ENCODE results near the gene ZNFX1. TPM values are rescaled to one million over a fixed set of nuclear protein-coding genes. Genes with fewer than 3 reads are reported as not detected.
"Not testable (repeated sequence)": the region's sequence is repeated elsewhere in the genome, so short reads cannot be mapped to it uniquely, and the experiment has no call there.

Gene ZNFX1
- total RNA-seq, 2 donors from 2014 or later: 28.5 to 29.8 TPM

GRCh38 chr20:49297605-49298530 is 20.0 kb upstream of the ZNFX1 start:
- DNase-seq (no peak), ATAC-seq (peak; percentile 22)
- intact Hi-C loops (cut with DNase I, micrococcal nuclease): no loop called here

- ATAC-seq; intact Hi-C loops (cut with DNase I, micrococcal nuclease); DNase-seq: not testable (repeated sequence)
Measured at GRCh38 chr20:49294002-49294654, 16.3 kb upstream of the ZNFX1 start.

GRCh38 chr20:49293122-49293521 is 15.3 kb upstream of the ZNFX1 start:
- DNase-seq (no peak), ATAC-seq (no peak)
- intact Hi-C loops (cut with DNase I, micrococcal nuclease): no loop called here

- no peak for DNase-seq
Measured at GRCh38 chr20:49292010-49292409, 14.2 kb upstream of the ZNFX1 start.

GRCh38 chr20:49291200-49291599 is 13.3 kb upstream of the ZNFX1 start:
- no peak for DNase-seq
- no peak for ATAC-seq
- intact Hi-C loops (cut with DNase I, micrococcal nuclease): no loop called here

More at GRCh38 chr20:49292010-49292409, 14.2 kb upstream of the ZNFX1 start:
- intact Hi-C loops (cut with DNase I, micrococcal nuclease): no loop called here
- ATAC-seq: no peak

GRCh38 chr20:49290608-49291191 is 12.8 kb upstream of the ZNFX1 start:
- intact Hi-C loops (cut with DNase I, micrococcal nuclease): no loop called here
- ATAC-seq: no peak

GRCh38 chr20:49288784-49289696 is 11.2 kb upstream of the ZNFX1 start:
- intact Hi-C loops (cut with DNase I, micrococcal nuclease): no loop called here
- DNase-seq: no peak
- peak; percentile 56 for ATAC-seq

More at GRCh38 chr20:49290608-49291191, 12.8 kb upstream of the ZNFX1 start:
- no peak for DNase-seq

- DNase-seq: no peak
- intact Hi-C loops (cut with DNase I, micrococcal nuclease): no loop called here
- ATAC-seq: no peak
Measured at GRCh38 chr20:49288250-49288751, 10.4 kb upstream of the ZNFX1 start.

GRCh38 chr20:49287555-49288249 is 9.8 kb upstream of the ZNFX1 start:
- DNase-seq (no peak), ATAC-seq (peak; percentile 15)
- intact Hi-C loops (cut with DNase I, micrococcal nuclease): no loop called here

GRCh38 chr20:49286689-49287551 is 9.1 kb upstream of the ZNFX1 start:
- ATAC-seq: peak; percentile 78
- intact Hi-C loops (cut with DNase I, micrococcal nuclease): no loop called here
- DNase-seq: peak in 1 of 2 donors; percentile 50

- ATAC-seq (no peak), DNase-seq (no peak)
- intact Hi-C loops (cut with DNase I, micrococcal nuclease): no loop called here
Measured at GRCh38 chr20:49285813-49286494, 8.1 kb upstream of the ZNFX1 start.

- DNase-seq (no peak), ATAC-seq (no peak)
- intact Hi-C loops (cut with DNase I, micrococcal nuclease): no loop called here
Measured at GRCh38 chr20:49285233-49285668, 7.4 kb upstream of the ZNFX1 start.

GRCh38 chr20:49284818-49285217 is 7.0 kb upstream of the ZNFX1 start:
- ATAC-seq: no peak
- intact Hi-C loops (cut with DNase I, micrococcal nuclease): no loop called here
- DNase-seq: no peak

- DNase-seq (no peak), ATAC-seq (no peak)
- intact Hi-C loops (cut with DNase I, micrococcal nuclease): no loop called here
Measured at GRCh38 chr20:49283703-49284625, 6.1 kb upstream of the ZNFX1 start.

GRCh38 chr20:49283176-49283702 is 5.4 kb upstream of the ZNFX1 start:
- intact Hi-C loops (cut with DNase I, micrococcal nuclease): no loop called here
- no peak for DNase-seq
- no peak for ATAC-seq

Measured in left colon (tissue), 2 donors.